B cell (primary cell): ENCODE measurements around the gene RCC1. TPM values are rescaled to one million over a fixed set of nuclear protein-coding genes. Genes with fewer than 3 reads are reported as not detected.
"Not testable (repeated sequence)": the region's sequence is repeated elsewhere in the genome, so short reads cannot be mapped to it uniquely, and the experiment has no call there.

Experiments used
- ATAC-seq: fragments of 200-7000 bp; cut with Tn5 transposase; one replicate; pipeline ENCODE4 v1.10.0; 2021; ENCODE audit warnings: low read depth, mild to moderate bottlenecking, moderate number of reproducible peaks, moderate library complexity
- CTCF ChIA-PET: fragments of 350-600 bp; sonication (Branson Sonifier 250); formaldehyde crosslinking; loops from one replicate; lab custom pipeline; 2021; ENCODE audit warnings: antibody characterized with exemption, inconsistent platforms; lab: Charles Lee
- POLR2A ChIA-PET: fragments of 350-600 bp; sonication (Branson Sonifier 250); formaldehyde crosslinking; loops from one replicate; lab custom pipeline; 2021; ENCODE audit warnings: antibody characterized with exemption; lab: Charles Lee
- DNase-seq: peaks from one replicate; pipeline ENCODE4 v3.0.0; 2013
- H2AFZ ChIP-seq: 2 replicates; pipeline ENCODE4 v1.6.1; 2012; ENCODE audit warnings: mild to moderate bottlenecking, low read depth, low read length; ENCODE audit not compliant: insufficient read depth, poor library complexity, severe bottlenecking
- H3K27ac ChIP-seq, 2 donors: 1 replicate in 1 of 2; 2 replicates in 1 of 2; pipeline ENCODE4 v1.5.1; 2012 to 2013; ENCODE audit warnings: low read length in 2 of 2, mild to moderate bottlenecking in 2 of 2, moderate library complexity in 1 of 2
- H3K27me3 ChIP-seq, 4 experiments: fragments of 200-600 bp in 1 of 4; sonication (generic) in 1 of 4; replicated peaks in 1 of 4; 1 replicate in 2 of 4; 2 replicates in 2 of 4; pipeline versions ENCODE4 v1.6.1 to v1.7.0; 2013 to 2016; ENCODE audit warnings: low read length in 3 of 4, mild to moderate bottlenecking in 2 of 4, mixed read lengths in 1 of 4, moderate library complexity in 1 of 4; ENCODE audit not compliant: insufficient read depth in 4 of 4, control insufficient read depth in 3 of 4; ENCODE audit errors: control extremely low read depth in 1 of 4
- H3K36me3 ChIP-seq, 2 experiments: replicated peaks in 1 of 2; 1 replicate in 1 of 2; 2 replicates in 1 of 2; pipeline versions ENCODE4 v1.6.1 to v1.7.1; 2013; ENCODE audit warnings: low read length in 1 of 2; ENCODE audit not compliant: insufficient read depth in 2 of 2, control insufficient read depth in 1 of 2; ENCODE audit errors: control extremely low read depth in 1 of 2, extremely low read depth in 1 of 2
- H3K4me1 ChIP-seq, 2 donors: fragments of 200-600 bp in 1 of 2; sonication (generic) in 1 of 2; 1 replicate in 1 of 2; 2 replicates in 1 of 2; pipeline versions ENCODE4 v1.5.1 to v1.6.1; 2013 to 2017; ENCODE audit warnings: low read length in 2 of 2; ENCODE audit not compliant: control insufficient read depth in 2 of 2, insufficient read depth in 2 of 2
- H3K4me2 ChIP-seq: replicated peaks from 2 replicates; pipeline ENCODE3; 2012; ENCODE audit warnings: mild to moderate bottlenecking, low read depth, low read length; ENCODE audit not compliant: poor library complexity, severe bottlenecking
- H3K4me3 ChIP-seq, 5 experiments: fragments of 200-600 bp in 1 of 5; sonication (generic) in 1 of 5; 1 replicate in 3 of 5; 2 replicates in 2 of 5; pipeline versions ENCODE4 v1.5.1 to v1.7.0; 2011 to 2016; ENCODE audit warnings: low read length in 4 of 5, mild to moderate bottlenecking in 4 of 5, low read depth in 2 of 5, control low read depth in 1 of 5, moderate library complexity in 1 of 5; ENCODE audit not compliant: insufficient read depth in 1 of 5; ENCODE audit errors: control extremely low read depth in 1 of 5, extremely low read depth in 1 of 5
- H3K79me2 ChIP-seq: fragments of 200-600 bp; sonication (generic); one replicate; pipeline ENCODE4 v1.6.0; 2016; ENCODE audit warnings: low read length; ENCODE audit not compliant: control insufficient read depth, insufficient read depth
- H3K9ac ChIP-seq: fragments of 200-600 bp; sonication (generic); 2 replicates; pipeline ENCODE4 v1.6.1; 2017; ENCODE audit warnings: mild to moderate bottlenecking, low read length, moderate library complexity
- H3K9me3 ChIP-seq, 3 donors: one replicate each; pipeline versions ENCODE4 v1.6.1 to v1.7.1; 2013; ENCODE audit warnings: low read length in 2 of 3; ENCODE audit not compliant: control insufficient read depth in 2 of 3, insufficient read depth in 1 of 3; ENCODE audit errors: control extremely low read depth in 1 of 3
- H4K20me1 ChIP-seq: 2 replicates; pipeline ENCODE4 v1.6.0; 2012; ENCODE audit warnings: mild to moderate bottlenecking, low read length; ENCODE audit not compliant: insufficient read depth, control insufficient read depth, poor library complexity, severe bottlenecking
- H3K27ac Mint-ChIP-seq: one replicate; pipeline ENCODE4 v1.8.0; 2021; ENCODE audit warnings: mixed read lengths
- H3K27me3 Mint-ChIP-seq: one replicate; pipeline ENCODE4 v1.8.0; 2021; ENCODE audit warnings: mixed read lengths
- H3K4me1 Mint-ChIP-seq: one replicate; pipeline ENCODE4 v1.8.0; 2021; ENCODE audit warnings: mixed read lengths
- H3K4me3 Mint-ChIP-seq: one replicate; pipeline ENCODE4 v1.8.0; 2021; ENCODE audit warnings: mixed read lengths
- H3K9me3 Mint-ChIP-seq: one replicate; pipeline ENCODE4 v1.8.0; 2022; ENCODE audit warnings: mixed read lengths; ENCODE audit not compliant: insufficient read depth
- EZH2 ChIP-seq: IDR thresholded peaks from 2 replicates; pipeline ENCODE4 v1.6.1; 2012; ENCODE audit warnings: borderline replicate concordance, low read depth, mild to moderate bottlenecking, moderate library complexity, low read length; ENCODE audit not compliant: insufficient read depth, poor library complexity, severe bottlenecking
- WGBS: methylation state at CpG from one replicate; pipeline ENCODE4 v1.1.5; 2013; ENCODE audit warnings: missing lambda C conversion rate; ENCODE audit not compliant: insufficient coverage; 5-methylcytosine and 5-hydroxymethylcytosine counted together
- intact Hi-C: fragments of 100-400 bp; cut with micrococcal nuclease; formaldehyde crosslinking; loops from one replicate; pipeline ENCODE4 v1.10.0; 2022
- polyA plus RNA-seq: library from polyadenylated mRNA; depleted of rRNA; stranded (reverse); fragments of >200 nt; gene quantifications from 2 replicates; pipeline ENCODE4 v1.2.3, GENCODE V29; 2012
- small RNA-seq: library from RNA; depleted of rRNA; stranded (forward); fragments of <200 nt; gene quantifications from one replicate; pipeline ENCODE3, GENCODE V24; 2012; ENCODE audit warnings: low replicate concordance, low read depth; ENCODE audit not compliant: insufficient read length
- total RNA-seq, 2 donors: library from RNA; stranded (reverse); fragments of 120-200 nt in 1 of 2; gene quantifications; 1 replicate in 1 of 2; 2 replicates in 1 of 2; pipeline versions ENCODE4 v1.2.3 to v1.2.4, GENCODE V29; 2013 to 2022
- TF ChIP-seq, protein P1 (sequence below): fragments of 200-600 bp; IDR thresholded peaks from one replicate; pipeline ENCODE4 v1.8.0; 2022; ENCODE audit warnings: antibody characterized with exemption, mild to moderate bottlenecking

The RCC1 gene
- total and polyA plus RNA-seq, 2 donors (not counting 1 experiment from before 2014, with no cell fraction given): 9.7 to 17.5 TPM

GRCh38 chr1:28582248-28582615, 76.4 kb downstream of the RCC1 start:
- H3K4me1 Mint-ChIP-seq: peaks cover 44% of the 10 kb centered on the region
- intact Hi-C loops: loop anchor here (1.0 to 5.0 kb wide), 5 partner anchors 61 to 323 kb away; partner anchors contain the start of genes RCC1, RNU11, SESN2 and TAF12
- no peaks in the 10 kb centered on the region for H3K9me3 Mint-ChIP-seq
- no peaks in the 10 kb centered on the region for H3K27me3 Mint-ChIP-seq
- Histone ChIP-seq H3K4me2 (peak overlapping the region; percentile 97), H3K27me3 (no peaks in the 10 kb centered on the region), H3K9me3 (no peaks in the 10 kb centered on the region), H4K20me1 (peaks cover 40% of the 10 kb centered on the region), H3K4me1 (peaks cover 15 to 39% of the 10 kb centered on the region in 2 donors), H3K4me3 (peak overlapping the region; percentile 48 to 99 (median 72)), H3K36me3 (peaks cover 11 to 32% of the 10 kb centered on the region in 2 experiments), H3K79me2 (peaks cover 29% of the 10 kb centered on the region), H3K9ac (peak overlapping the region; percentile 97), H3K27ac (peak overlapping the region; percentile 69 to 82), H2AFZ (peak overlapping the region; percentile 98)
- DNase-seq (no peak), ATAC-seq (no peak)
- CTCF ChIA-PET: interaction anchor here (0.9 to 2.6 kb wide), 15 partner anchors 21 to 600 kb away, joined by 3 to 23 read pairs (median 6); partner anchors contain the start of genes MED18, SRSF4, TAF12 and TRNAU1AP
- POLR2A ChIA-PET: interaction anchor here (0.5 to 4.1 kb wide), 23 partner anchors 9 to 752 kb away, joined by 3 to 36 read pairs (median 4); partner anchors contain the start of genes GMEB1, MED18, PHACTR4 and RAB42
- TF ChIP-seq, protein P1, sequence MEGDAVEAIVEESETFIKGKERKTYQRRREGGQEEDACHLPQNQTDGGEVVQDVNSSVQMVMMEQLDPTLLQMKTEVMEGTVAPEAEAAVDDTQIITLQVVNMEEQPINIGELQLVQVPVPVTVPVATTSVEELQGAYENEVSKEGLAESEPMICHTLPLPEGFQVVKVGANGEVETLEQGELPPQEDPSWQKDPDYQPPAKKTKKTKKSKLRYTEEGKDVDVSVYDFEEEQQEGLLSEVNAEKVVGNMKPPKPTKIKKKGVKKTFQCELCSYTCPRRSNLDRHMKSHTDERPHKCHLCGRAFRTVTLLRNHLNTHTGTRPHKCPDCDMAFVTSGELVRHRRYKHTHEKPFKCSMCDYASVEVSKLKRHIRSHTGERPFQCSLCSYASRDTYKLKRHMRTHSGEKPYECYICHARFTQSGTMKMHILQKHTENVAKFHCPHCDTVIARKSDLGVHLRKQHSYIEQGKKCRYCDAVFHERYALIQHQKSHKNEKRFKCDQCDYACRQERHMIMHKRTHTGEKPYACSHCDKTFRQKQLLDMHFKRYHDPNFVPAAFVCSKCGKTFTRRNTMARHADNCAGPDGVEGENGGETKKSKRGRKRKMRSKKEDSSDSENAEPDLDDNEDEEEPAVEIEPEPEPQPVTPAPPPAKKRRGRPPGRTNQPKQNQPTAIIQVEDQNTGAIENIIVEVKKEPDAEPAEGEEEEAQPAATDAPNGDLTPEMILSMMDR: no peak
- no peak for TF ChIP-seq EZH2
- H3K4me3 Mint-ChIP-seq: peak overlapping the region; percentile 96
- H3K27ac Mint-ChIP-seq: peak overlapping the region; percentile 95
- 0% methylated on average over 2 of the region's 10 CpGs for WGBS

DNA sequence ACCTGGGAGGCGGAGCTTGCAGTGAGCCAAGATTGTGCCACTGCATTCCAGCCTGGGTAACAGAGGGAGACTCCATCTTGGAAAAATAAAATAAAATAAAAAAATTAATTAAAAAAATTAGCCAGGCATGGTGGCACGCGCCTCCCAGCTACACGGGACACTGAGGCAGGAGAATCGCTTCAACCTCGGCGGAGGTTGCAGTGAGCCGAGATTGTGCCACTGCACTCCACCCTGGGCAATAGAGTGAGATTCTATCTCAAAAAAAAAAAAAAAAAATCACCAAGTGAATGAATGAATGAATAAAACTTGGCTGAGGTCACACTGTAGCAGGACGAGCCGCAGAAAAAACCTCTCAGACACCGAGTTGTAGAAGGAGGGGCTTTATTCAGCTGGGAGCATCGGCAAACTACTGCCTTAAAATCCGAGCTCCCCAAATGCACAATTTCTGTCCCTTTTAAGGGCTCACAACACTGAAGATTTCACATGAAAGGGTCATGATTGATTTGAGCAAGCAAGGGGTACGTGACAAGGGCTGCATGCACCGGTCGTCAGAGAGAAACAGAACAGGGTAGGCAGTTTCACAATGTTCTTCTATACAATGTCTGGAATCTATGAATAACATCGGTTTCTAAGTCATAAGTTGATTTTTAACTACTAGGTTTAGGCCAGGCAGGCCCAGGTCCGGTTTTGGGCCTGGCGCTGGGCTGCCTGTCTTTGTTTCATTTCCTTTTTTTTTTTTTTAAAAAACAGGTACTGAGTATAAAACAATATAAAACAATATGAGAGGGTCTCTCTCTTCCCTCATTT, 80.9 kb downstream of the RCC1 start:
- H3K4me3 ChIP-seq, H3K9me3 Mint-ChIP-seq, H3K36me3 ChIP-seq, H4K20me1 ChIP-seq, H3K79me2 ChIP-seq, H3K4me2 ChIP-seq, H3K9ac ChIP-seq, CTCF ChIA-PET, H3K27me3 ChIP-seq, H2AFZ ChIP-seq, H3K27me3 Mint-ChIP-seq, intact Hi-C loops, H3K4me3 Mint-ChIP-seq, H3K9me3 ChIP-seq, ATAC-seq: not testable (repeated sequence)
- peak overlapping the region in 1 of 2 donors; percentile 59 for H3K27ac ChIP-seq
- Mint-ChIP-seq H3K27ac (peak overlapping the region; percentile 84), H3K4me1 (peaks cover 19% of the 10 kb centered on the region)
- 80% methylated on average over 1 of the region's 19 CpGs for whole genome bisulfite sequencing
- DNase-seq: peak; percentile 30
- POLR2A ChIA-PET: interaction anchor here (0.6 to 0.7 kb wide), 2 partner anchors 270 to 605 kb away, joined by 3 to 4 read pairs; no protein-coding TSS in a partner anchor
- peaks cover 0 to 22% of the 10 kb centered on the region in 2 donors for H3K4me1 ChIP-seq

Small RNA genes within 50 kb of the gene (small RNA-seq; reads per million reads assigned to genes)
- gene RNU6ATAC27P: not detected
- gene SNORA16A: not detected
- gene SNORA44: not detected
- gene SNORA61: not detected
- not detected for gene SNORA73A
- gene SNORA73B: 376 reads per million, percentile 97 among the genes with 10 or more reads in this experiment
- gene SNORD99: 543 reads per million, percentile 98 among the genes with 10 or more reads in this experiment

Other genes with a start within 250 kb of the RCC1 start
- 4.5 and 4.8 TPM in 2 replicates for gene SESN2, start 246.5 kb upstream of the RCC1 start, total RNA-seq
- 5.4 and 9.0 TPM in 2 replicates for gene SESN2, start 246.5 kb upstream of the RCC1 start, polyA plus RNA-seq
- 21.0 and 21.7 TPM in 2 replicates for gene MED18, start 177.0 kb upstream of the RCC1 start, total RNA-seq
- gene MED18, start 177.0 kb upstream of the RCC1 start, polyA plus RNA-seq: 5.4 and 8.7 TPM in 2 replicates
- 41.6 and 42.7 TPM in 2 replicates for gene PHACTR4, start 136.3 kb upstream of the RCC1 start, total RNA-seq
- 9.8 and 11.9 TPM in 2 replicates for gene PHACTR4, start 136.3 kb upstream of the RCC1 start, polyA plus RNA-seq
- 45.2 and 48.5 TPM in 2 replicates for gene TRNAU1AP, start 47.0 kb downstream of the RCC1 start, total RNA-seq
- gene TRNAU1AP, start 47.0 kb downstream of the RCC1 start, polyA plus RNA-seq: 39.8 and 42.1 TPM in 2 replicates
- not detected in 2 replicates for gene RAB42, start 86.2 kb downstream of the RCC1 start, total RNA-seq
- gene RAB42, start 86.2 kb downstream of the RCC1 start, polyA plus RNA-seq: not detected in 2 replicates
- 18.5 and 19.1 TPM in 2 replicates for gene TAF12, start 137.0 kb downstream of the RCC1 start, total RNA-seq
- gene TAF12, start 137.0 kb downstream of the RCC1 start, polyA plus RNA-seq: 15.8 and 22.5 TPM in 2 replicates
- gene RNU11, start 142.6 kb downstream of the RCC1 start, total RNA-seq: not detected in 2 replicates
- not detected in 2 replicates for gene RNU11, start 142.6 kb downstream of the RCC1 start, polyA plus RNA-seq
- 21.7 and 24.8 TPM in 2 replicates for gene GMEB1, start 162.7 kb downstream of the RCC1 start, total RNA-seq
- gene GMEB1, start 162.7 kb downstream of the RCC1 start, polyA plus RNA-seq: 7.5 and 10.8 TPM in 2 replicates
- 58.8 and 73.0 TPM in 2 replicates for gene YTHDF2, start 230.9 kb downstream of the RCC1 start, total RNA-seq
- gene YTHDF2, start 230.9 kb downstream of the RCC1 start, polyA plus RNA-seq: 26.3 and 35.1 TPM in 2 replicates